Mucosa of rectum (tissue), 2 donors: ENCODE results near the gene SEC22A.

Experiments
- H3K27ac ChIP-seq, 2 donors: one replicate each; pipeline ENCODE4 v1.7.0; 2013; ENCODE audit warnings: inconsistent platforms in 2 of 2, low read depth in 2 of 2, low read length in 2 of 2
- H3K27me3 ChIP-seq, 2 donors: one replicate each; pipeline ENCODE4 v1.7.0; 2013; ENCODE audit warnings: low read length in 2 of 2; ENCODE audit not compliant: control insufficient read depth in 2 of 2, insufficient read depth in 2 of 2
- H3K36me3 ChIP-seq, 2 donors: one replicate each; pipeline ENCODE4 v1.7.0; 2013; ENCODE audit warnings: low read length in 2 of 2; ENCODE audit not compliant: control insufficient read depth in 2 of 2, insufficient read depth in 2 of 2
- H3K4me1 ChIP-seq, 2 donors: one replicate each; pipeline ENCODE4 v1.7.0; 2013; ENCODE audit warnings: low read length in 2 of 2, mild to moderate bottlenecking in 1 of 2; ENCODE audit not compliant: control insufficient read depth in 2 of 2, insufficient read depth in 2 of 2
- H3K4me3 ChIP-seq, 2 donors: one replicate each; pipeline ENCODE4 v1.7.0; 2013; ENCODE audit warnings: low read length in 2 of 2
- H3K9ac ChIP-seq, 2 donors: one replicate each; pipeline ENCODE4 v1.7.0; 2013; ENCODE audit warnings: low read length in 2 of 2, low read depth in 1 of 2, mild to moderate bottlenecking in 1 of 2
- H3K9me3 ChIP-seq, 2 donors: one replicate each; pipeline ENCODE4 v1.7.0; 2013; ENCODE audit warnings: low read length in 2 of 2; ENCODE audit not compliant: control insufficient read depth in 2 of 2
- donor health status: healthy.
- donor health status: Normal muscosa, but diverticular disease.

The SEC22A gene

GRCh38 chr3:123169930-123170329 lies 31.8 kb upstream of the SEC22A start:
- H3K4me3 ChIP-seq = no peak overlapping the region
- no peak overlapping the region for H3K27ac ChIP-seq
- H3K36me3 ChIP-seq = peaks cover 7 to 8% of the 10 kb centered on the region in 2 donors

GRCh38 chr3:123180791-123181190 lies 21.0 kb upstream of the SEC22A start:
- no peak overlapping the region for H3K4me3 ChIP-seq
- H3K9me3 ChIP-seq = no peaks in the 10 kb centered on the region
- H3K4me1 ChIP-seq = no peaks in the 10 kb centered on the region

More at GRCh38 chr3:123169930-123170329, 31.8 kb upstream of the SEC22A start:
- Histone ChIP-seq H3K4me1 (no peaks in the 10 kb centered on the region), H3K9ac (no peak overlapping the region), H3K27me3 (no peaks in the 10 kb centered on the region), H3K9me3 (peaks cover 0 to 2% of the 10 kb centered on the region in 2 donors)

GRCh38 chr3:123186695-123187094 lies 15.0 kb upstream of the SEC22A start:
- no peak overlapping the region for H3K4me3 ChIP-seq

More at GRCh38 chr3:123180791-123181190, 21.0 kb upstream of the SEC22A start:
- Histone ChIP-seq H3K27me3 (no peaks in the 10 kb centered on the region), H3K27ac (no peak overlapping the region), H3K9ac (no peak overlapping the region), H3K36me3 (no peaks in the 10 kb centered on the region)

GRCh38 chr3:123188058-123188457 lies 13.7 kb upstream of the SEC22A start:
- H3K27me3 ChIP-seq = no peaks in the 10 kb centered on the region
- no peaks in the 10 kb centered on the region for H3K4me1 ChIP-seq
- no peak overlapping the region for H3K27ac ChIP-seq
- no peaks in the 10 kb centered on the region for H3K9me3 ChIP-seq
- no peaks in the 10 kb centered on the region for H3K36me3 ChIP-seq
- no peak overlapping the region for H3K9ac ChIP-seq
- H3K4me3 ChIP-seq = no peak overlapping the region

More at GRCh38 chr3:123186695-123187094, 15.0 kb upstream of the SEC22A start:
- no peak overlapping the region for H3K27ac ChIP-seq
- no peaks in the 10 kb centered on the region for H3K36me3 ChIP-seq
- no peaks in the 10 kb centered on the region for H3K27me3 ChIP-seq
- H3K4me1 ChIP-seq = no peaks in the 10 kb centered on the region
- no peak overlapping the region for H3K9ac ChIP-seq
- H3K9me3 ChIP-seq = no peaks in the 10 kb centered on the region

- no peak overlapping the region for H3K27ac ChIP-seq
- no peaks in the 10 kb centered on the region for H3K27me3 ChIP-seq
- H3K36me3 ChIP-seq = no peaks in the 10 kb centered on the region
- H3K9me3 ChIP-seq = no peaks in the 10 kb centered on the region
- no peaks in the 10 kb centered on the region for H3K4me1 ChIP-seq
- H3K9ac ChIP-seq = no peak overlapping the region
- H3K4me3 ChIP-seq = no peak overlapping the region
These were observed 8.2 kb upstream of the SEC22A start for GRCh38 chr3:123193448-123194101.

GRCh38 chr3:123194552-123194951 lies 7.2 kb upstream of the SEC22A start:
- Histone ChIP-seq H3K4me1 (no peaks in the 10 kb centered on the region), H3K36me3 (no peaks in the 10 kb centered on the region), H3K27ac (no peak overlapping the region), H3K4me3 (no peak overlapping the region), H3K9ac (no peak overlapping the region), H3K9me3 (no peaks in the 10 kb centered on the region), H3K27me3 (no peaks in the 10 kb centered on the region)

GRCh38 chr3:123198372-123198771 lies 3.4 kb upstream of the SEC22A start:
- Histone ChIP-seq H3K9me3 (no peaks in the 10 kb centered on the region), H3K36me3 (no peaks in the 10 kb centered on the region), H3K9ac (no peak overlapping the region), H3K4me3 (no peak overlapping the region), H3K27me3 (no peaks in the 10 kb centered on the region), H3K27ac (no peak overlapping the region), H3K4me1 (peaks cover 5 to 8% of the 10 kb centered on the region in 2 donors)

GRCh38 chr3:123201223-123201556 lies 553 bp upstream of the SEC22A start:
- peak overlapping the region; percentile 97 to 100 for H3K4me3 ChIP-seq
- H3K9me3 ChIP-seq = no peaks in the 10 kb centered on the region
- H3K27me3 ChIP-seq = no peaks in the 10 kb centered on the region
- H3K27ac ChIP-seq = peak overlapping the region; percentile 62 to 91
- H3K36me3 ChIP-seq = no peaks in the 10 kb centered on the region
- H3K9ac ChIP-seq = peak overlapping the region; percentile 80 to 99
- peaks cover 5 to 8% of the 10 kb centered on the region in 2 donors for H3K4me1 ChIP-seq

- H3K36me3 ChIP-seq = no peaks in the 10 kb centered on the region
- peak overlapping the region; percentile 78 to 91 for H3K27ac ChIP-seq
- H3K4me1 ChIP-seq = peaks cover 5 to 8% of the 10 kb centered on the region in 2 donors
- H3K9ac ChIP-seq = peak overlapping the region; percentile 98 to 99
- no peaks in the 10 kb centered on the region for H3K9me3 ChIP-seq
- no peaks in the 10 kb centered on the region for H3K27me3 ChIP-seq
- peak overlapping the region; percentile 97 to 100 for H3K4me3 ChIP-seq
These were observed 708 bp downstream of the SEC22A start for GRCh38 chr3:123202451-123202850.

- Histone ChIP-seq H3K9me3 (no peaks in the 10 kb centered on the region), H3K9ac (no peak overlapping the region), H3K27me3 (no peaks in the 10 kb centered on the region), H3K36me3 (peaks cover 6 to 8% of the 10 kb centered on the region in 2 donors), H3K4me3 (no peak overlapping the region), H3K27ac (no peak overlapping the region), H3K4me1 (no peaks in the 10 kb centered on the region)
These were observed 17.2 kb downstream of the SEC22A start for GRCh38 chr3:123218990-123219389.
